SKM-1 (cell line): Measurements from ENCODE around the gene SLC6A8.
"Not testable (repeated sequence)": the region's sequence is repeated elsewhere in the genome, so short reads cannot be mapped to it uniquely, and the experiment has no call there.

Experiments used
- DNase-seq: peaks from one replicate; lab custom pipeline; 2025; ENCODE audit not compliant: unreplicated experiment; lab: John Stamatoyannopoulos, UW

Gene SLC6A8

DNA sequence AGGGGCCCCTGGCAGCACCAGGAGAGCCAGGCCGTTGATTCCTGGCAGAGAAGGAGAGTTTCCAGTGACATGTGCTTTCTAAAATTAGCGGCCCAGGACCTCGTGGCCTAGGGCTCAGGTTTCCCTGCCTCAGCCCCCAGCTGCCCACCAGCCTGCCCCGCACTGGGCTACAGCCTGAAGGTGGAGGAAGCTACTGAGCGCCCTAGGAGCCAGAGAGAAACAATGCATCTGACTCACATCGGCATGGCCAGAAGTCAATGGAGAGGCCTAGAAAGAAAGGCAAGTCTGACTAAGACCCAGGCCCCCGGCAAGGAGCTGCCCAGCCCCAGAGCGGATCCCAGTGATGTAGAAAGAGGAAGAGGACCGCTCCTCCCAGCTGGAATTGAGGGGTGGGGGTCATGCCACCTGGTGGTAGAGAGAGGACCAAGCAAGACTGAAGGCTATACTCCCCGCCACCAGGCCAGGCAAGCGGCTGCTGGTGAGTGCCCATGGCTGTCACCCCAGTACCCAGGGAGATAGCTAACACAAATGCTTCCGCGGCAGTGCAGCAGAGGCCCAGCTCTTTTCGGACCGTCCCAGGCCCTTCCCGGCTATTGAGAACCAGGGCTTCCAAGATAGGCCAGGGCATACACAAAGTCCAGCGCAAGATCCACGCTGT is 17.8 kb downstream of the SLC6A8 start:
- DNase-seq = not testable (repeated sequence)

GRCh38 chrX:153706799-153707198 is 19.1 kb downstream of the SLC6A8 start:
- DNase-seq = no peak

DNA sequence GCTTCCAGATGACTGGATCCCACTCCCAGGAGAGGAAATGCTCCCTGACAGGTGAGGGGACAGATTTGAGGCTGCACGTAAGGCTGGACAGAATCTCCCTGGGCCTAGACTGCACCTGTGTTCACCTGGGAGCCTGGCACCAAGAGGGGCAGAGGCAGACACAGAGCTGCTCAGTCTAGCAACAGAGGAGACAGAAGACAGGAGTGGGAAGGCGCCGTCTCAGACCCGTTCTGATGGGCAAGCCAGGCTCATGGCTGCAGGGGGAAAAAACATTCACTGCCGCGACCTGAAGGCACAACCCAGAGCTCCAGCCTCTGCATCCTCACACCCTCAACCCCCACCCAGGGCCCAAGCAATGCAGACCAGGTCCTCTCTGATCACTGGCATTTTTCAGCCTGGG is 19.7 kb downstream of the SLC6A8 start:
- DNase-seq = no peak

- no peak for DNase-seq
These were observed 20.7 kb downstream of the SLC6A8 start for GRCh38 chrX:153708415-153708814.

GRCh38 chrX:153709726-153710674 is 22.3 kb downstream of the SLC6A8 start:
- no peak for DNase-seq

GRCh38 chrX:153714256-153714655 is 26.5 kb downstream of the SLC6A8 start:
- DNase-seq = no peak

DNA sequence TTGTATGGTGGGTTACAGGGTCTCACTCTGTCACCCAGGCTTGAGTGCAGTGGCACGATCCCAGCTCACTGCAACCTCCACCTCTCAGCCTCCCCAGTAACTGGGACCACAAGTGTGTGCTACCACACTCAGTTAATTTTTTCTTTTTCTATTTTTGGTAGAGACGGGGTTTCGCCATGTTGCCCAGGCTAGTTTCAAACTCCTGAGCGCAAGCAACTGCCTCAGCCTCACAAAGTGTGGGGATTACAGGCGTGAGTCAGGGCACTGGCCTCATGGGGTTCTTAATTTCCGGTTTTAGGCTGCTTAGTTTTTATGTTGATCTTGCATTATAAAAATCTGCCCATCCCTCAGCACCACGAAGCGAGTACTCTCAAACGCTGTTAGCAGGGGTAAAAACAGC is 29.7 kb downstream of the SLC6A8 start:
- no peak for DNase-seq

- no peak for DNase-seq
These were observed 31.5 kb downstream of the SLC6A8 start for GRCh38 chrX:153719238-153719637.

DNA sequence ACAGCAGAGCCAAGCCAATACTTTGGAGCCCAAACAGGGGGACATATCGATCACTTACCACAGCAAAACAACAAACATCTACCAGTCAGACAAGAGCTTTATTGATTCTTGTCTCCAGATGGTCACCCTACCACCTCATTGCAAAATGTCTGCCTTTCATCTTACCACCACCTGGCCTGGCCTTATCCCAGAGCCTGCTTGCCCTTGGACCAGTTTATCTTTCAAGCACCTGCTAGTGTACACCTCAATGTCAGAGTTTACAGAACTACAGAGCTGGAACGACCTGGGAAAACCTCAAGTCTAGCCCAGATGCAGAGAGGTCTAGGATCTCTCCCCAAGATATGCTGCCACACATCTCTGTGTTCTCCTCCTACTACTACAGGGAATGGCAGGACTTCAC is 32.0 kb downstream of the SLC6A8 start:
- no peak for DNase-seq

GRCh38 chrX:153722704-153723350 is 35.1 kb downstream of the SLC6A8 start:
- DNase-seq = no peak

DNA sequence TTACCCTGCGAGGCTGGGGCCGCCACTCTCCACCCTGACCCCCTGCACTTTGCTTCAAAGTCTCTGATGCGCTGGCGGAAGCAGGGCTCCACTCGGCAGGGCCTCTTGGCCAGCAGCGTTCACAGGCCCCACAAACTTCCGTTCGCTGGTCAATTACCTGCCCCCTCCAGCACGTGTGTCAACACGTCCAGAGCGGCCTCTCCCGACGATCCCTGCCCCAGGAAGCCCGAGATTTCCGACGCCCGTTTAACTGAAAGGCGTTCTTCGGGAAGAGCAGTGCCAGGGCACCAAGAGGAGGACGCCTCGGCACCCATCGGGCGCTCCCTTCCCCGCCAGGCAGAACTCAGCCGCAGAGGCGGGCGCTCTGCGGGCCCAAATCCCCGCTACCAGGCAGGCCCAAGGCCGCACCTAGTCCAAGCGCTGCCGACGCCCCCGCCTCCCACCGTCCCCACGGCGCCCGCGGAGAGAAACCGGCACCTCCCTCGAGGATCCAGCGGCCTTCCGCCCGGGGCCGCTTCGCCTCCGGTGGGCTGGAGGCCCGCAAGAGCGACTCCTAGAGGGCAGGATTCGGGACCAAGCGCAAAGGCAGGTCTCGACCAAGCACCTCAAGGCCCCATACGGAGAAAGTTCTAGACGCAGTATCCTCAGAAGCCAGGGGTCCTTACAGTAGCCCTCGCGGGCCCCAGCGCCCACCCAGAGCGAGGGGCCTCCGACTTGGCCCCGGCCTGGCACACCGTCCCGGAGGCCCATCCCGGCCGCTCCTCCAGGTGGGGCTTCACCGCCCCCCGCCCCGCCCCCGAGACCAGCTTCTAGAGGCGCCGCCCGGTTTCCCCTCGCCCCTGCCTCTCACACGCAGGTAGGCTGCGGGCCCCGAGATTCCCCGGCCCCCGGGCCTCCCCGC is 35.9 kb downstream of the SLC6A8 start:
- DNase-seq = peak; percentile 4

DNA sequence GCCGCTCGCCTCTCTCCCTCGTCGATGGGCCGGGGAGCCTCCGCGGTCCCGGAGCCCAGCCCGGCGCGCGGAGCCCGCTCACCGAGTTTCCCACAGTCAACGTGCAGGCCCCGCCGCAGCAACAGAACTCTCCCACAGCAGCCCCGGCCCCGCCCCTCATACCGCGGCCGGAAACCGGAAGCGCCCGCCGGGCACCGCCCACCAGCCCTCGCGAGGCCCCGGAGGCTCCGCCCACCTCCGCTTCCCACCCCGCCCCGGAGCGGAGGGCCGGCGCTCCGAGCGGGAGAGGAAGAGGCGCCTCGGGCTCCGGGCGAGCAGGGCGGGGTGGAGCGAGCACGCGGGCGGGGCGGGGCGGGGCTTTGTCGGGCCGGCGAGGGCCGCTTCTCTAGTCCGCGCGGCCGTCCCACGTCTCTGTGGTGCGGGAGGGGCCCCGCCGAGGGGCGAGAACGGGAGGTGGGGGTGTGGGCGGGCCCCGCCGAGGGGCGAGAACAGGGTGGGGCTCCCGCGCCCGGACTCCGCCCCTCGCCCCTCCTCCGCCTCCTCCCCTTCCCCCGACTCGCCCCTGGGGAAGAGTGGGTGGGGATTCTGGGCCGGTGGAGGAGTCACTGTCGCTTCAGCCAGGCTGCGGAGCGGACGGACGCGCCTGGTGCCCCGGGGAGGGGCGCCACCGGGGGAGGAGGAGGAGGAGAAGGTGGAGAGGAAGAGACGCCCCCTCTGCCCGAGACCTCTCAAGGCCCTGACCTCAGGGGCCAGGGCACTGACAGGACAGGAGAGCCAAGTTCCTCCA is 36.7 kb downstream of the SLC6A8 start, which contains the start of the genes ABCD1 and BCAP31:
TSS of gene ABCD1 (plus strand) at position 605 of the 787 bp plus-strand sequence. CDS start 411 bp downstream, outside the sequence.
TSS of gene BCAP31 (minus strand) at position 136 of the 787 bp plus-strand sequence. CDS start 1,143 bp downstream, outside the sequence.
- DNase-seq = peak; percentile 62

DNA sequence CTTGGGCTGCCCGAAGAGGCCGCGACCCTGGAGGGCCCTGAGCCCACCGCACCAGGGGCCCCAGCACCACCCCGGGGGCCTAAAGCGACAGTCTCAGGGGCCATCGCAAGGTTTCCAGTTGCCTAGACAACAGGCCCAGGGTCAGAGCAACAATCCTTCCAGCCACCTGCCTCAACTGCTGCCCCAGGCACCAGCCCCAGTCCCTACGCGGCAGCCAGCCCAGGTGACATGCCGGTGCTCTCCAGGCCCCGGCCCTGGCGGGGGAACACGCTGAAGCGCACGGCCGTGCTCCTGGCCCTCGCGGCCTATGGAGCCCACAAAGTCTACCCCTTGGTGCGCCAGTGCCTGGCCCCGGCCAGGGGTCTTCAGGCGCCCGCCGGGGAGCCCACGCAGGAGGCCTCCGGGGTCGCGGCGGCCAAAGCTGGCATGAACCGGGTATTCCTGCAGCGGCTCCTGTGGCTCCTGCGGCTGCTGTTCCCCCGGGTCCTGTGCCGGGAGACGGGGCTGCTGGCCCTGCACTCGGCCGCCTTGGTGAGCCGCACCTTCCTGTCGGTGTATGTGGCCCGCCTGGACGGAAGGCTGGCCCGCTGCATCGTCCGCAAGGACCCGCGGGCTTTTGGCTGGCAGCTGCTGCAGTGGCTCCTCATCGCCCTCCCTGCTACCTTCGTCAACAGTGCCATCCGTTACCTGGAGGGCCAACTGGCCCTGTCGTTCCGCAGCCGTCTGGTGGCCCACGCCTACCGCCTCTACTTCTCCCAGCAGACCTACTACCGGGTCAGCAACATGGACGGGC is 37.5 kb downstream of the SLC6A8 start:
- no peak for DNase-seq

- no peak for DNase-seq
These were observed 38.1 kb downstream of the SLC6A8 start for GRCh38 chrX:153725832-153726285.

GRCh38 chrX:153726286-153727122 is 38.8 kb downstream of the SLC6A8 start:
- DNase-seq = peak; percentile 34

GRCh38 chrX:153727123-153727931 is 39.6 kb downstream of the SLC6A8 start:
- DNase-seq = no peak

- no peak for DNase-seq
These were observed 40.4 kb downstream of the SLC6A8 start for GRCh38 chrX:153728095-153728494.
